GM19043 (cell line): ENCODE data around the gene MGAT4B.

Experiments
- ATAC-seq: cut with Tn5 transposase; IDR thresholded peaks from one replicate; pipeline ENCODE4 v1.9.1; 2021; ENCODE audit warnings: low read depth; ENCODE audit not compliant: unreplicated experiment

MGAT4B gene

DNA sequence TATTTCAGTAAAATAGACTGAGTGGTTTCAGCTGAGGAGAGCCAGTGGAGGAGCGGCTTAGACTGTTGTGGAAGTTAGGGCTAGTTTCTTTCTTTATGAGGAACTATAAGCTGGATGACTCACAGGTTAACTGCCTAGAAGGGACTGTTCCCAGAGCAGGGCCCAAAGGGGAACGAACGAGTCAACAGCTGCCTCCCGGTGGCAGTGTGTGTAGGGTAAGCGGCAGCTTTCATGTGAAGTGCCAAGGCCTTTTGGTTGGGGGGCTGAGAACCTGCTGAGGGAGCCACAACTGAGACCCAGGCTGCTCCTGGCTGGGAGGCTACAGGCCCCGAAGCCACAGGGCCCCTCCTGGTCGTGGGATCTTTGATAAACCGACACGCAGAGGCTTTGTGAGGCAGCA, 21.0 kb upstream of the MGAT4B start:
- ATAC-seq: no peak

DNA sequence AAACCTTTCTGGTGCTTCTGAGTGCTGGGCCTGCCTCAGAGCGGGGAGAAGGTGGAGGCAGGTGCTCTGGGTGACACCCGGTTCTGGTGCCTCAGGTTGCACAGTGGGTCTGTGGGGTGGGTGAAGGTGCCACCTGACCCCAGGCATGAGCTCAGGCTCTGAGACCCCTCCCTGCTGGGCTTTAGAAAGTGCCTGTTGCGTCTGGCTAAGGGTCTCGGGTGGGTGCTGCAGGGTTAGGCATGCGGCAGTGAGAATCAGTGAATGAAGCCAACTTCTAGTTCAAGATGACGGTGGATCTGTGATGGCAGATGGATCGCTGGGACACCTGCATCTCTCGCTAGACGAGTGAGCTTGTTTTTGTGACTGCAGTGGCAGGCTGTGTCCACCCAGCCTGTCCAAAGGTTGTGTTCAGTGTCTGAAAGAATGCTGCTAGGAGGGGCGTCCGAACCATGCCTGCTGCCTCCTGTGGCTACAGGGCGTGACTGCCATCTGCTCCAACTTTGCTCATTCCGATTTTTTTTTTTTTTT, 19.1 kb upstream of the MGAT4B start:
- no peak for ATAC-seq

- no peak for ATAC-seq
These were observed 18.1 kb upstream of the MGAT4B start for GRCh38 chr5:179824745-179825112.

- no peak for ATAC-seq
These were observed 17.5 kb upstream of the MGAT4B start for GRCh38 chr5:179823937-179824744.

- no peak for ATAC-seq
These were observed 15.9 kb upstream of the MGAT4B start for GRCh38 chr5:179822444-179822990.

- no peak for ATAC-seq
These were observed 15.4 kb upstream of the MGAT4B start for GRCh38 chr5:179822059-179822432.

DNA sequence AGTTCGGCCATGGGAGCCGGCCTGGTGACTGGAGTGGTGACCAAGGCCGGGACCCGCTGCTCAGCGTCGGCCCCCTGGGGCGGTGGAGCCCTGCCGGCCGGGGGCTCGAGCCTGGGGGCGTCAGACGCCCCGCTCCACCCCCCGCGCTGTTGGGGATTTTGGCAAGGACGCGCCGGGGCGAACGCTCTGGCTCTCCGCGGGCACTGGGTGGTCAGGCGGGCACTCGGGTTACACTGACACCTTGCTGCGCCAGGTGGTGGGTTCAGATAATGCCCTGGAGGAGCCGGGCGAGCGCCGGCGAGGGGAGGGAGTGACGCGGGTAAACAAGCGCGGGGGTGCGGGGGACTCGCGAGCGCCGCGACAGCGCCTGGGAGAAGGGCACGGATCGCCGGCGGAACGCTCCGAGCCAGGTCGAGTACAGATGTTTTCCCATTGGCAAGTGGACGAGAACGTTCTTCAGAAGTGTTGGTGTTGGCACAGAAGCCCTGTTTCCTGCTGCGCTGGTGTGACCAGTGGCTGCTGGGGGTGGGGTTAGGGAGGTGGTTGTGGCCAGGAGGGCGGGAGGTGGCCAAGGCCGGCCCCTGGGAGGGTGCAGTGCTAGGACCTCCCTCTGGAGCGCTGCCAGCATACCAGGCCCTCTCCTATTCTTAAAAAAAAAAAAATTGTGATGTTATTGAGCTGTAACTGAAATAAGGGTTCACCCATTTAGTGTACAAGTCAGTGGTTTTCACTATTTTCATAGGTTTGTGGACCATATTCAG, 14.8 kb upstream of the MGAT4B start:
- ATAC-seq: peak; percentile 42

DNA sequence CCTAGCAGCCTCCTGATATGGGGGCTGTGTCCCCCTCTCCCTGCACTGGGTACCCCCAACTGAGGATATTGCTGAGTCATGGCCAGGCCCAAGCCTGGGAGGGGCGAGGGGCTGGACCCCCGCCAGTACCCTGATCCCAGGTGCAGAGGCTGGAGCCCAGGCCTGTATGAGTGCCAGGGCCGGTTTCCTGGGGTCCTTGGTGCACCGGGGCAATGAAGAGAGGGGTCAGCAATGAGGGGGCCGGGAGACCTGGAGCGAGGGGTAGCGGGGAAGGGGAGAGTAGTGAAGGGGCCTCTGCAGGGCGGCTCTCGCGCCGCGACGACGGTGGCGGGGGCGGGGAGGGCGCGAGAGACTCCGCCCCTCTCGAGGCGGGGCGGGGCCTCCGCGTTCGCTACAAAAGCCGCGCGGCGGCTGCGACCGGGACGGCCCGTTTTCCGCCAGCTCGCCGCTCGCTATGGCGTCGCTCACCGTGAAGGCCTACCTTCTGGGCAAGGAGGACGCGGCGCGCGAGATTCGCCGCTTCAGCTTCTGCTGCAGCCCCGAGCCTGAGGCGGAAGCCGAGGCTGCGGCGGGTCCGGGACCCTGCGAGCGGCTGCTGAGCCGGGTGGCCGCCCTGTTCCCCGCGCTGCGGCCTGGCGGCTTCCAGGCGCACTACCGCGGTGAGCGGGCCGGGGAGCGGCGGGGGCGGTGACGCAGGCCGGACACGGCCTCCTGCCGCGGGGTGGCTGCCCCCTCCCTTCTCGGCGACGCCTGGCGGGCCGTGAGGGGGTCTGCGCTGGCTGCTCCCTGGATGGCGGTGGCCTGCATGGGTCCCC, 14.0 kb upstream of the MGAT4B start, which contains the start of gene SQSTM1:
TSS of gene SQSTM1 (plus strand) at position 423 of the 815 bp plus-strand sequence. CDS start at position 455, 32 bp downstream.
- peak; percentile 36 for ATAC-seq

DNA sequence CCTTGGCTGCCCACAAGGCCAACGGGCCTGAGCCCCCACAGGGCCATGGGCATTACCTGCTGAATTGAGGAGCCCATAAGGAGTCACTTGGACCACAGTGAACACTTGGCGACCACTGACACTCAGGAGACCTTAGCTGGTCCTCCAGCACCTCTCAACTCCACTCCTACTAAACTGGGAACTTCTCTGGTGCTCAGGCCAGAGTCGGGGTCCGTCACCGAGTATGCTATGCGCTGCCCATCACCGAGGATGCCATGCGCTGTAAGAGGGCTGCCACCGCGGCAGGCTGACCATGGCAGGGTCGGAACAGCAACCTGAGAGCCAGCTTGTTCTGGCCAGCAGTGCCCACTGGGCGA, 13.4 kb upstream of the MGAT4B start:
- no peak for ATAC-seq

DNA sequence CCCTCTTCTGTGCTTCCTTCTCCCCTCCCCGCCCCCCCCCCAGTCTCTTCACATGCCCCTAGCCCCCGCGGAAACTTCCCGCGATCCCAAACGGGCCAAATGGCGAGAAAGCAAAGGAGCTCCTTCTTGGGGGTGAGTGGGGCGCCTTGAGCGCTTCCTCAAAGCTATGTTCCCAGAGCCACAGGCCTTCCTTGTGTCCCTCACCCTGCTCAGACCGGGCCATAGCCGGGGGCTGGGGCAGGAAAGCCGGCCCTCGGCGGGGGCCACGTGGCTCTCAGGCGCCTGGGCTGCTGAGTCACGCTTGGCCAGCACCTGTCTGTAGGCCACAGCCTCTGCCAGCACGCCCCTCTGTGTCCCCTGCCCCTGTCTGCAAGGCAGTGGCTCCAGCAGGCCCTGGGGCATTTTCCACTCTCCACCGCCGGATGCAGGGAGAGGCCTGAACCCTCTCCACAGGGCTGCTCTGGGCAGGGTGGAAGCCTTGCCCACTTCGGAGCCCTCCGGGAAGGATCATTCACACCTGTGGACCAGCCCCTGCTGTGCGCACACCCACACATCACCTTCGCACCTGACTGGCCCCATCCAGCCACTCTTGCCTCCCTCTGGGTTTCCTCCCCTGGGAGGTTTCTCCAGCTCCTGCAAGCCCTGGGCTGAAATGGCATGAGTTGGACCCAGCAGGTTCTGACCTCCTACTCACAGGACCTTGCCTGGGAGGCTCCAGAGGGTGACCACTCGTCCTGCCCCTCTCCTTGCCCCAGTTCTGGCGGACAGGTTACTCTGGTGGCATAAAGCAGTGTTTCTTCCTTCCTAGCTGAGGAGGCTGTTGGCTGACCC, 12.8 kb upstream of the MGAT4B start:
- no peak for ATAC-seq

DNA sequence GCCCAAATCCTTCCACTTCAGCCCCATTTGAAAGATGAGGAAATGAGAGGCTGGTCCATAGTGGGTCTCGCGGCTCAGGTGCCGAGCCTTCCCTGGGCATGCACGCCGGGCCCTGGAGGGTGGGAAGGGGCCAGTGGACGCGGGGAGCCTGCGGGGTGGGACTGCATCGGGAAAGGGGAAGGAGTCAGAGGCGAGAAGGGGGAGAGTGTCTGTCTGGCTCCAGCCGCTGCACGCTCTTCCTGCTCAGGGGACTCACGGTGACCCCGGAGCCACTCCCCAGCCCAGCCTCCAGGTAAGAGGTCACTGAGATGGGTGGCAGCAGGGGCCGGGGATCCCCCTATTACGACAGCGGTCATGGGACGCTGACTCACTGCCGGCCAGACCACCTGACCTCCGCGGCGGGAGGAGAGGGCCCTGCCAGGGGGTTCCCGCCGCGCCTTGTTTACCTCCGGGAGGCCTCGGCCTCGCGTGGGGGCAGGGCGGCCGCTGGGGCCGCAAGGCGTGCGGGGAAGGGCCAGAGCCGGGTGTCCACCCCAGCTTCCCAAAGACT, 12.2 kb upstream of the MGAT4B start:
- peak; percentile 63 for ATAC-seq

- ATAC-seq: no peak
These were observed 11.5 kb upstream of the MGAT4B start for GRCh38 chr5:179817890-179818745.

DNA sequence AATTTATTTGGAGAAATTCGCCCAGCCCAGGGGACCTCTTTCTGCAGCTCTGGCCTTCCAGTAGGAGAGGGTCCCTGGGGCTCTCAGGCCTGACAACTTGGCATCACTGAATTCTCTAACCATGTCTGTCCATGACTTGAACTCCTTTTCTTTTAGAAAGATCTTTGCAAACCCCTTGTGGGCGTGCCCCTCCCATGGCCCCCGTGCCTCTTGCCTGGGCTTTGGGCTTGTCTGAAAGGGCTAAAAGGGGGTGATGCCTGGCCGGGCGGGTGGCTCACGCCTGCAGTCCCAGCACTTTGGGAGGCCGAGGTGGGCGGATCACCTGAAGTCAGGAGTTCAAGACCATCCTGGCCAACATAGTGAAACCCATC, 10.8 kb upstream of the MGAT4B start:
- no peak for ATAC-seq

DNA sequence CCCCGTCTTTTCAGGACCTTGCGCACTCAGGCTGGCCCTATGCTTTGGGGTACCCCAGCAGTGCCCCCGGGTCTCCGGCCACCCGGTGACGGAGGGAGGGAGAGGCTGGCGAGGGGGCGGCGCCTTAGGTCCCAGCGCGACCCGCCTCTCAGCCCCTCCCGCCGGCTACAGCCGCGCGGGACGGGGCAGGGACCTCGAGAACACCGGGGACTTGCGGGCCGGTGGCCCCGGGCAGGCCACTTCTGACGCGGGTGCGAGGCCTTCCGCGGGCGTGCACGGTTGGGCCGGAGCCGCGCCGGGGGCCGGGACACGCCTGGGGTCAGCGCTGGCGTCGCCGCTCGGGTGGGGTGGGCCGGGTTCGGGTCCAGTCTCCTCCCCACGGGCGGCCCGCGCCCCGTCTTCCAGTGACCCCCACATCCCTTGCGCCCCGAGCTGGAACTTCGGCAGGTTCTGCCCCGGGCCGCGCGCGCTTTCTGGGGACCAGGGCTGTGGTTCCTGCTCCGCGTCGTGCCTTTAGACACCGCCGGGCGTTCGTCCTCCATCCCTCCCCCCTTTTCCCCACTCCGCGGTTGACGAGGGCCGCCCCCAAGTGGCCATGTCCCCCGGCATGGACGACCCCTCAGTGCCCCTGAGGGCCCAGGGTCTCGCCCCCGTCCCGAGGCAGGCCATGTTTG, 10.3 kb upstream of the MGAT4B start:
- no peak for ATAC-seq

- ATAC-seq: no peak
These were observed 9.7 kb upstream of the MGAT4B start for GRCh38 chr5:179816401-179816795.

DNA sequence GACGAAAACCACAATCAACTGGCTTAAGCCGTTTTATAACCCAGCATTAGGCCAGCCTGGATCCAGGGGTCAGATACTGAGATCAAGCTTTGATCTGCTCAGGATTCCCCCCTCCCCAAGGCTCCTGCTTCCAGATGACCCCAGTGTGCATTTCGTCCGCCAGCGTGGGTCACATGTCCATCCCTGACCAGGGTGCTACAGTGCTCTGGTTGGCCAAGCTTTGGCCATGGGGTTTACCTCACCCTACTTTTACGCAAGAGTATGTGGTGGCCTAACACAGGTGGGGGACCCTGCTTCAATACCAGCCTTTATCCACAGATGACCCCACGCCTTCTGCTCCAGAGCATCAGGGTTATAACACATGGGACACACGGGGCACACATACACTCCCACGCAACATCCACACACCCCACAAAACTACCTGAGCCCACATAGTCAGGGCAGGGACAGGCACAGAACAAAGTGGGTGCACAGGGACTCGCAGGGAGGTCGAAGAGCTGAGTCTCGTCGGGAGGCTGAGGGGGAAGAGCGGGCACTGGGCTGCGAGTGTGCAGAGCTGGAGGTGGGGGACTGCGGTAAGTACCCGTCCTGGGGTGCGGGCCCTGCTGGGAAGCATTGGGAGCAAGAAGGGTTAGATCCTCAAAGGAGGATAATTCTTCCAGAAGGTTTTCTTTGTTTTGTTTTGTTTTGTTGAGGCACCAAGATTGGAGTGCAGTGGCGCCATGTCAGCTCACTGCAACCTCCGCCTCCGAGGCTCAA, 9.0 kb upstream of the MGAT4B start:
- no peak for ATAC-seq

- no peak for ATAC-seq
These were observed 7.4 kb upstream of the MGAT4B start for GRCh38 chr5:179814090-179814489.
